OCI-LY7 (cell line): Measurements from ENCODE around the gene STX16.

Experiments used
- CTCF ChIP-seq: fragments of 200-600 bp; sonication (generic); conservative IDR thresholded peaks from 2 replicates; pipeline ENCODE4 v1.5.1; 2014; ENCODE audit warnings: mild to moderate bottlenecking, antibody characterized with exemption, low read length, moderate library complexity, mixed read lengths
- EZH2phosphoT487 ChIP-seq: fragments of 200-600 bp; sonication (generic); IDR thresholded peaks from 2 replicates; pipeline ENCODE4 v1.6.1; 2018; ENCODE audit warnings: low read depth, borderline replicate concordance, mild to moderate bottlenecking, mixed run types, antibody characterized with exemption, low read length, moderate library complexity, mixed read lengths

GRCh38 chr20:58719971-58720371, 68.9 kb downstream of the STX16 start:
- TF ChIP-seq CTCF (no peak), EZH2phosphoT487 (no peak)
